SKM-1 (cell line): Measurements from ENCODE around the gene MTCH1.
A peak's percentile ranks its signal among the peaks of the same experiment; 100 is the strongest.

Experiments
- DNase-seq: peaks from one replicate; lab custom pipeline; 2025; ENCODE audit not compliant: unreplicated experiment; lab: John Stamatoyannopoulos, UW

Gene MTCH1

GRCh38 chr6:36985808-36986703 lies at the start of gene MTCH1:
Gene MTCH1, minus strand, starts transcription at chr6:36986196. Its CDS starts 23 bp downstream, at chr6:36986173.
- peak; percentile 87 for DNase-seq

GRCh38 chr6:37033819-37034795 lies 48.1 kb upstream of the MTCH1 start:
- peak; percentile 46 for DNase-seq

- no peak for DNase-seq
These were observed 47.3 kb upstream of the MTCH1 start for GRCh38 chr6:37033255-37033654.

GRCh38 chr6:37032239-37032638 lies 46.2 kb upstream of the MTCH1 start:
- DNase-seq = no peak

GRCh38 chr6:37030599-37030998 lies 44.6 kb upstream of the MTCH1 start:
- no peak for DNase-seq

GRCh38 chr6:37029249-37029971 lies 43.4 kb upstream of the MTCH1 start:
- peak; percentile 82 for DNase-seq

GRCh38 chr6:37027811-37028469 lies 41.9 kb upstream of the MTCH1 start:
- DNase-seq = no peak

- no peak for DNase-seq
These were observed 41.2 kb upstream of the MTCH1 start for GRCh38 chr6:37027036-37027720.

- no peak for DNase-seq
These were observed 39.8 kb upstream of the MTCH1 start for GRCh38 chr6:37025621-37026466.

- no peak for DNase-seq
These were observed 38.8 kb upstream of the MTCH1 start for GRCh38 chr6:37024656-37025337.

- no peak for DNase-seq
These were observed 36.3 kb upstream of the MTCH1 start for GRCh38 chr6:37022135-37022863.

- DNase-seq = peak; percentile 52
These were observed 35.5 kb upstream of the MTCH1 start for GRCh38 chr6:37021356-37022129.

GRCh38 chr6:37020812-37021211 lies 34.8 kb upstream of the MTCH1 start:
- no peak for DNase-seq

GRCh38 chr6:37020381-37020780 lies 34.4 kb upstream of the MTCH1 start:
- DNase-seq = no peak

- DNase-seq = no peak
These were observed 33.1 kb upstream of the MTCH1 start for GRCh38 chr6:37019065-37019450.

GRCh38 chr6:37018198-37019064 lies 32.4 kb upstream of the MTCH1 start:
- peak; percentile 90 for DNase-seq
